GM18951 (cell line): ENCODE results near the gene TNFRSF8.

Experiments
- POLR2A ChIP-seq: IDR thresholded peaks from 4 replicates; pipeline ENCODE4 v1.6.1; 2011; ENCODE audit warnings: mild to moderate bottlenecking; ENCODE audit not compliant: insufficient read length, insufficient read depth; ENCODE audit errors: extremely low read depth
- in situ Hi-C: fragments of 300-500 bp; cut with MboI; formaldehyde crosslinking; loops from one replicate; pipeline ENCODE4 v1.12.0; 2022; ENCODE audit warnings: low sequenced_read_pairs, mixed read lengths, inconsistent platforms; ENCODE audit not compliant: unreplicated experiment

TNFRSF8 gene

GRCh38 chr1:12060500-12060899 is 2.6 kb upstream of the TNFRSF8 start:
- in situ Hi-C loops, result no loop called here
- TF ChIP-seq POLR2A, result no peak

GRCh38 chr1:12064073-12064969 is 1.2 kb downstream of the TNFRSF8 start:
- in situ Hi-C loops, result no loop called here
- TF ChIP-seq POLR2A, result peak; percentile 7

GRCh38 chr1:12065872-12066271 is 2.8 kb downstream of the TNFRSF8 start:
- no peak for TF ChIP-seq POLR2A
- in situ Hi-C loops, result no loop called here

GRCh38 chr1:12067900-12068821 is 5.1 kb downstream of the TNFRSF8 start:
- in situ Hi-C loops, result no loop called here
- no peak for TF ChIP-seq POLR2A

GRCh38 chr1:12069623-12070244 is 6.6 kb downstream of the TNFRSF8 start:
- in situ Hi-C loops, result no loop called here
- no peak for TF ChIP-seq POLR2A

GRCh38 chr1:12071892-12072291 is 8.8 kb downstream of the TNFRSF8 start:
- TF ChIP-seq POLR2A, result no peak
- in situ Hi-C loops, result no loop called here

- no peak for TF ChIP-seq POLR2A
- in situ Hi-C loops, result no loop called here
These were observed 9.6 kb downstream of the TNFRSF8 start for GRCh38 chr1:12072741-12073140.

GRCh38 chr1:12073796-12074195 is 10.7 kb downstream of the TNFRSF8 start:
- no peak for TF ChIP-seq POLR2A
- in situ Hi-C loops, result no loop called here

- in situ Hi-C loops, result no loop called here
- TF ChIP-seq POLR2A, result no peak
These were observed 12.4 kb downstream of the TNFRSF8 start for GRCh38 chr1:12075195-12076114.

GRCh38 chr1:12076425-12077005 is 13.4 kb downstream of the TNFRSF8 start:
- TF ChIP-seq POLR2A, result peak; percentile 17
- in situ Hi-C loops, result no loop called here

- in situ Hi-C loops, result no loop called here
These were observed 15.5 kb downstream of the TNFRSF8 start for GRCh38 chr1:12078575-12078937.

More at GRCh38 chr1:12078575-12078937, 15.5 kb downstream of the TNFRSF8 start:
- no peak for TF ChIP-seq POLR2A
